GM18868 (cell line): ENCODE measurements around the gene FAM131A.
A peak's percentile ranks its signal among the peaks of the same experiment; 100 is the strongest.

Experiments
- ATAC-seq: cut with Tn5 transposase; IDR thresholded peaks from one replicate; pipeline ENCODE4 v1.9.1; 2021; ENCODE audit warnings: mild to moderate bottlenecking, moderate library complexity; ENCODE audit not compliant: unreplicated experiment

FAM131A gene

DNA sequence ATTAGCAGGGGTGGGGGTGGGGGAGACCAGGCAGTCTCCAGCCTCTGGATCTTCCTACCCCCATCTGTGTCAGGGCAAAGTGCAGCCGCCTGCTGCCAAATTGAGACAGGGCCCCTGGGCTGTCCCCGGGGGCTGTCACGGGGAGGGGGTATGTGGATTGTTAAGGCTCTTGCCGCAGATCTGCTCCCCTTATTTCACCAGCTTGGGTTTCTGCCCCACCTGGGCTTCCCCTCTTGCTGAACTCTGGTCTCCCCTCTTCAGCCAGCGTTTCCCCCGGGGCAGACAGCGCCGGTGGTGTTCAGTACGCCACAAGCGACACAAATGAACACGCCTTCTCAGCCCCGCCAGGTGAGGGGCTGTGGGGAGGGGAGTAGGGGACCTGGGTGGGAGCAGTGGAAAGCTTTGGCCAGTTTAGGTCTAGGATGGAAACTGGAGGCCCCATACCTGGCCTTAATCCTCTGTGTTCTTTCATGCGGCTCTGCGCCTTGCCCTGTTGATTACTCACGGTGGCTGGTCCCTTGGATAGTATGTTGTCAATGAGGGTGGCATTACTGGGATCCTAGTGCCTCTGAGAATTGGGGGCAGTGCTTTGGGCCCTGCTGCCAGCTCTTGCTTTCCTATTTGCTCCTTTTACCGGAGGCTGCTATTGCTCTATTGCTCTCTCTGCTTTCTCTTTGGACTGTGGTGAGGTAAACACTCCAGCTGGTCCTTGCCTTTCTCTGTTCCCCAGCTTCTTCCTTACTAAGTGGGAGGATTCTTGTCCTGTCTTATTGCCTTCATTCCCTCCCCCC is 21.3 kb upstream of the FAM131A start:
- ATAC-seq: no peak

DNA sequence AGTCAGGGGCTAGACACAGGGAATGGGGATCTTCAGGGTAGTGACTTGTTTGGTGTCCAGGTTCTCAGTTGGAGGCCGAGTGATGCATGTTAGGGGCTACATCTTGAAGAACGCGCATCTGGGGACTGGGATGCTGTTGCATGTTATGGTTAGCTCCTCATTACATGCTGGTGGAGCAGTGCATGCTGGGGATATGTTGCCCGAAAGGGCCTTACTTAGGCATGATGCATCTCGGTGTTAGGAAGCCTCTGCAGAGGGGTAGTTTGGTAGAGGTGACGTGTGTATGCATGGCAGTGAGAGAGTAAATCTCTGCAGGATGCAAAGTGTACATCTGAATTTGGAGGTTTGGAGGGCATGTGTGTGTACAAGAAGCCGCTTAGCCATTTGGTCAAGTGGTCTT is 20.6 kb upstream of the FAM131A start:
- ATAC-seq: no peak

DNA sequence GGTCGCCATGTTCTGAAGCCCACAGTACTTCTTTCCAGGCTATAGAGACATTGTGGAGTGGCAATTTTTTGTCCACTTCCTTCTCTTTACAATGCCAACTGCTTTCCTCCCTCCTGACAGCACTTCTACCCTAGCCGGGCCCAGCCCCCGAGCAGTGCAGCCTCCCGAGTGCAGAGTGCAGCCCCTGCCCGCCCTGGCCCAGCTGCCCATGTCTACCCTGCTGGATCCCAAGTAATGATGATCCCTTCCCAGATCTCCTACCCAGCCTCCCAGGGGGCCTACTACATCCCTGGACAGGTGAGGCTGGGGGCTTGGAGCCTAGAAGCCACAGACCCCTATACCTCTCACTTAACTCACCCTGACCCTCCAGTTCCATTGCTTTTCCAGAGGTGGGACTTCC is 20.2 kb upstream of the FAM131A start:
- ATAC-seq: no peak

DNA sequence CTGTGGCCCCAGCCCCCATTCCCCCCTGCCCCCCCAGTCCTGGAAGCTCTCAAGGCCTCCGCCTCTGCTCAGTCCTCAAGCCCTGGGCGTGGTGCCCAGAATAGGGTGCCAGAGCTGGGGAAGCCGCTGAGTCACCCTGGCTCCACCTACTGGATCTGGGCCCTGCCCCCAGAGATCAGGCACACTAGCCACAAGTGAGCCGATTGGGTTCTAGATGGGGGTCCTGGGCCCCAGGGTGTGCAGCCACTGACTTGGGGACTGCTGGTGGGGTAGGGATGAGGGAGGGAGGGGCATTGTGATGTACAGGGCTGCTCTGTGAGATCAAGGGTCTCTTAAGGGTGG is 17.3 kb upstream of the FAM131A start:
- no peak for ATAC-seq

DNA sequence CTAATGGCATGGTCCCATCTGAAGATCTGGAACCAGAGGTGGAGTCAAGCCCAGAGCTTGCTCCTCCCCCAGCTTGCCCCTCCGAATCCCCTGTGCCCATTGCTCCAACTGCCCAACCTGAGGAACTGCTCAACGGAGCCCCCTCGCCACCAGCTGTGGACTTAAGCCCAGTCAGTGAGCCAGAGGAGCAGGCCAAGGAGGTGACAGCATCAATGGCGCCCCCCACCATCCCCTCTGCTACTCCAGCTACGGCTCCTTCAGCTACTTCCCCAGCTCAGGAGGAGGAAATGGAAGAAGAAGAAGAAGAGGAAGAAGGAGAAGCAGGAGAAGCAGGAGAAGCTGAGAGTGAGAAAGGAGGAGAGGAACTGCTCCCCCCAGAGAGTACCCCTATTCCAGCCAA is 15.7 kb upstream of the FAM131A start:
- ATAC-seq: no peak

DNA sequence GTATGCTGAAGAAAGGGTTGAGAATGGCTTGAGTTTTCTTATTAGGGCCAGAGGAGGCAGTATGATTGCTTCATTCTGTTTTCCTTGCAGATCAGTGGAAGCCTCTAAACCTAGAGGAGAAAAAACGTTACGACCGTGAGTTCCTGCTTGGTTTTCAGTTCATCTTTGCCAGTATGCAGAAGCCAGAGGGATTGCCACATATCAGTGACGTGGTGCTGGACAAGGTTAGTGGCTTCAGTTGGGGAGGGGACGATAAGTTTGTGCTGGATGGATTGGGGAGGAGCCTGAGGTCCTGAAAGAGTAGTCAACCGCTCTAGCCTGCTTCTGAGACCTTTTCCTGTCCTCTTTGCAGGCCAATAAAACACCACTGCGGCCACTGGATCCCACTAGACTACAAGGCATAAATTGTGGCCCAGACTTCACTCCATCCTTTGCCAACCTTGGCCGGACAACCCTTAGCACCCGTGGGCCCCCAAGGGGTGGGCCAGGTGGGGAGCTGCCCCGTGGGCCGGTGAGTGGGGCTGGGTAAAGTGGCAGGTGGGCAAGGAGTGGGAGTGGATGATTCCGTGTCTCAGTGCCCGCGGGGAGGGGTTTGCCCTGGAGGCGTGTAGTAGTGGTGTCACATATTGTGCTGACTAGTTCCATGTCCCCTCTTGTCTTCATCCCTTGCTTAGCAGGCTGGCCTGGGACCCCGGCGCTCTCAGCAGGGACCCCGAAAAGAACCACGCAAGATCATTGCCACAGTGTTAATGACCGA is 14.5 kb upstream of the FAM131A start:
- no peak for ATAC-seq

DNA sequence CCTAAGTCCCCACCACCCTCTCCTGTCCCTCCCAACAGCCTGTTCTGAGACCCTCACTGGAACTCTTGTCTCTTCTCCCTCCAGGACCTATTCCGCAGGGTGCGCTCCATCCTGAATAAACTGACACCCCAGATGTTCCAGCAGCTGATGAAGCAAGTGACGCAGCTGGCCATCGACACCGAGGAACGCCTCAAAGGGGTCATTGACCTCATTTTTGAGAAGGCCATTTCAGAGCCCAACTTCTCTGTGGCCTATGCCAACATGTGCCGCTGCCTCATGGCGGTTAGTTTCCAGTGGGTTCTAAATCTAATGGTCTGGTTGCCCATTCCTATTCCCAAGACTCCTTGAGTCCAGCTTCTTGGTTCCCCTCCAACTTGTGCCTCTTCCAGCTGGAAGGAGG is 13.7 kb upstream of the FAM131A start:
- no peak for ATAC-seq

DNA sequence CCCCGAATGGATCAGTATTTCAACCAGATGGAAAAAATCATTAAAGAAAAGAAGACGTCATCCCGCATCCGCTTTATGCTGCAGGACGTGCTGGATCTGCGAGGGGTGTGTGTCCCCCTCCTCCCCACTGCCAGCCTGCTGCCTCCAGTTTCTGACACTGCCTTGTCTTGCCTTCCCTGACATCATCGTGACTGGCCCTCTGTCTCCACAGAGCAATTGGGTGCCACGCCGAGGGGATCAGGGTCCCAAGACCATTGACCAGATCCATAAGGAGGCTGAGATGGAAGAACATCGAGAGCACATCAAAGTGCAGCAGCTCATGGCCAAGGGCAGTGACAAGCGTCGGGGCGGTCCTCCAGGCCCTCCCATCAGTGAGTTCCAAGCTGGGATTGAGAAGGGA is 12.1 kb upstream of the FAM131A start:
- ATAC-seq: no peak

DNA sequence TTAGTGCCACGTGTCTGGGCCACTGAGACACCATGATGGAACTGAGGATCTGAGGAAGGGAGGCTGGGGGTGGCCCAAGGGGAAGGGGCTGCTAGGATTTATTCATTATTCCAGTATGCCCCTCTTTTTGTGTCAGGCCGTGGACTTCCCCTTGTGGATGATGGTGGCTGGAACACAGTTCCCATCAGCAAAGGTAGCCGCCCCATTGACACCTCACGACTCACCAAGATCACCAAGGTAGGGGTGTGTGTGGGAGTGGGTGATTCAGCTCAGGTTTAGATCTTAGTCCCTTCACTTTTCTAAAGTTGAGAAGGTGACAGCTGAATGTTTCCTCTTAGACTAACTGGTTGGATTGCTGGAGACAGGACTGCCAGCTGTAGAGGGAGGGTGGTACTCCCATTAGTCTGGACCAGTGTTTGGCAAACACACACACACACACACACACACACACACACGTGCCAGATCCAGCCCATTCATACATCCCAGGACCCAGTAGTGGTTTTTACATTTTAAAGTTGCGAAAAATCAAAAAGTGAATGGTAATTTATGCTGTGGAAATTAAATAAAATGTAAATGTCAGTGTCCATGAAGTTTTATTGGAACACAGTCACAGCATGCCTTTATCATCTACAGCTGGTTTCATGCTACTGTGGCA is 11.6 kb upstream of the FAM131A start:
- ATAC-seq: no peak

DNA sequence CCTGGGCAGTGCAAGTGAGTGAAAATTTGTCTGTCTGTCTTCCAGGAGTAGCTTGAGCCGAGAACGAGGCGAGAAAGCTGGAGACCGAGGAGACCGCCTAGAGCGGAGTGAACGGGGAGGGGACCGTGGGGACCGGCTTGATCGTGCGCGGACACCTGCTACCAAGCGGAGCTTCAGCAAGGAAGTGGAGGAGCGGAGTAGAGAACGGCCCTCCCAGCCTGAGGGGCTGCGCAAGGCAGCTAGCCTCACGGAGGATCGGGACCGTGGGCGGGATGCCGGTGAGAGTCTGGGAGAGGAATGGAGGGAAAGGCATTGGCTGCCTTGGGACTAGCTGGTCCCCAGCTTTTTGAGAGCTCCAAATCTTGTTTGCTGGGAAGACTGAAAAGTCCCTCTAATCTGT is 10.2 kb upstream of the FAM131A start:
- ATAC-seq: no peak

DNA sequence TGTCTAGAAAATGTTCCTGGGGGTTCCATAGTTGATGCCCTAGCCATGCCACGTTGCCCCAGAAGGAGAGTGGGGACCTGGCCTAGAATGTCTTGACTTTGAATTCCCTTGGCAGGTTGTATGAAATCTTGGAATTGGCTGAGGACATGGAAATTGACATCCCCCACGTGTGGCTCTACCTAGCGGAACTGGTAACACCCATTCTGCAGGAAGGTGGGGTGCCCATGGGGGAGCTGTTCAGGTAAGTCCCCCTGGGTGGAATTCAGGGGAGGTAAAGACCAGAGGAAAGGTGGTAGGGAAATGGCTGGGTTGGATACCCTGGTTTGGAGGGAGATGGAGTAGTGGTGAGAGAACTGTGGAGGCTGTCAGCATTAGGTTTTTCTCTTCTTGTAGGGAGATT is 8.9 kb upstream of the FAM131A start:
- no peak for ATAC-seq

DNA sequence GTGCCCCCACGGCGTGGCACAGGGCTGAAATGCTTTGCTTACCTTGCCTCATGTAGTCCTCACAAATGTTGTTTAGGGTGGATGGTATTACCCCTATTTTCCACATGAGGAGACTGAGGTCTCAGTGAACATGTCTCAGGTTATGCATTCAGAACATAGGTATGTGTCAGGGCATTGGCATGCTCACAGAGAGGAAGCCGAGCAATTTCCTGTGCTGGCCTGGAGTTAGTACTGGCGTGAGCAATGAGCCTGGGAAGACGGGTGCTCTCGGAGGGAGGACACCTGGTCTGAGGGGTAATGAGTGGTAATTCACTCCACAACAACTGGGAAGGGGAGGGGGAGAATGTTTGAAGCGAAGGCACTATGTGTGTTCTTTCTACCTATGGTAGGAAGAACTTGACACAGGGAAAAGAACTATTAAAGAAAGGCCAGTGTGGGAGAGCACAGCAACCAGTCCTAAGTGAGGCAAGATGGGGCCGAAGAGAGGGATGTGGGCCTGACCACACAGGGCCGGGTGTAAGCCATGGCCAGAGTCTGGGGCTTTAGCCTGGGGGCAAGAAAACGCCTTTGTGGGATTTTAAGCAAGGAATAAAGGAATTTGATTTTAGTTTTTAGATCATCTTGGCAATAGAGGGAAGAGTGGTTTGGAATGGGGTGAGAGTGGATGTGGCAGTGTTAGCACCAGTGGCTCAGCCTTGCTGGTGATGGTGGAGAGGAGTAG is 4.9 kb upstream of the FAM131A start:
- no peak for ATAC-seq

DNA sequence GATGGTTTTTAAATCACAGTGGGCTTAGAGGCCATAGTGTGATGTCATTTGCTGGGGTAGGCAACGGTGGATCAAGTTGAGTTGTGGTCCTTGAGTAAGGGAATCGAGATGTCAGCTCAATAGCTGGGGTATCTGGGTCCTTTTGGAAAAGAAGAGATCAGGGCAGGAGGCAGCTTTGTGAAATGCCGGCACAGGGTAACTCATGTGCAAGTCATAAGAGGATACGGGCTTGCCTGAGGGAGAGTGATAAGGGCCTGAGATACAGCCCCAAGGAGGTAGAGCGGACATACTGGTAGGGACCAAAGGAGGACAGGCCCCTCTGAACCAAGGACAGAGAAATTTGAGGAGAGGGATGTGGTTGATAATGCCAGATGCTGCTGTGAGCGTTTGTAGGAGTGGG is 4.2 kb upstream of the FAM131A start:
- ATAC-seq: no peak

DNA sequence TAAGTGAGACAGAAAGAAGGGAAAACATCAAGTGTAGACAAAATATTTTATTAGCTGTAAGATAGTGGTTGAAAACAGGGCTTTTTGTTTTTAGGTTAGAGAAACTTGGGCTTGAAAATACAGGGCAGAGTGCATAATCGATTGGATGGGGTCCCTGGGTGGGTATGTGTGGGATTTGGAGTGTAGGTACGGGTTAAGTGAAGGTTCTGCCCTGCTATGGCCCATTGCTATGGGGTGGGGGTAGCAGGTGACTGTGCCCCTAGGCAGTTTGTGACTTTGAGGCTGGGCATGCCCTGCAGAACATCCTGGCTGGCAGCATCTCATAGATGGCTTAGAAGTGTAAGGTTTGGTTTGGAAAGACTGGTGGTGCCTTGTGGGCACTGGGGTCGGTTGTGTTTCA is 3.7 kb upstream of the FAM131A start:
- no peak for ATAC-seq

DNA sequence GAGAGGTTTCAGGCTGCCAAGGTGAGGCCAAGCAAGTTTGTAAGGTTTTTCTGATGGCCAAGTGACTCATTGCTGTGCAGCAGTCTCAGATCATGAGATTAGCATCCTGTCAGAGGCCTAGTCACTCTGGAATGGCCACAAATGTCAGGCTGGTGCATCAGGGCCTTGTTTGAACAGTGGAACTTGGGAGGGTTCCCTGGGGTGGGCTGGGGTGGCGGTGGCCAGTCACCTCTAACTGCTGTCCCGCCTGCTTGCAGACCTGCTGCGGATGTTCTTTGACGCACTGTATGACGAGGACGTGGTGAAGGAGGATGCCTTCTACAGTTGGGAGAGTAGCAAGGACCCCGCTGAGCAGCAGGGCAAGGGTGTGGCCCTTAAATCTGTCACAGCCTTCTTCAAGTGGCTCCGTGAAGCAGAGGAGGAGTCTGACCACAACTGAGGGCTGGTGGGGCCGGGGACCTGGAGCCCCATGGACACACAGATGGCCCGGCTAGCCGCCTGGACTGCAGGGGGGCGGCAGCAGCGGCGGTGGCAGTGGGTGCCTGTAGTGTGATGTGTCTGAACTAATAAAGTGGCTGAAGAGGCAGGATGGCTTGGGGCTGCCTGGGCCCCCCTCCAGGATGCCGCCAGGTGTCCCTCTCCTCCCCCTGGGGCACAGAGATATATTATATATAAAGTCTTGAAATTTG is 2.8 kb upstream of the FAM131A start:
- no peak for ATAC-seq

DNA sequence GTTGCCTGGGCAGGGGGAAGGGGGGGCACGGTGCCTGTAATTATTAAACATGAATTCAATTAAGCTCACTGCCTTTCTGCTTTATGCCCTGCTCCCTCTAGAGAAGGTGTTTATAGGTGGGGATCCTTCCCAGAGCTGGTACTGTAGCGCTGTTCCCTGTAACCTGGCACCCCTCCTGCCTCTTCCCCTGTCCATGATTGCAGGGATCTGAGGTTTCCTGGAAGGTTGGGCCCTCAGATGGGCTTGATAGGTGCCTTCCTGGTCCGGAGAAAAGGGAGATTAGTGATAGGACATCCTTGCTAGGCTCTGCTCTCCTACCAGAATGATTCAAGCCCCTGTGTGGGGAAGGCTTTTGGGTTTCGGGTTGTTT is 2.1 kb upstream of the FAM131A start:
- no peak for ATAC-seq

DNA sequence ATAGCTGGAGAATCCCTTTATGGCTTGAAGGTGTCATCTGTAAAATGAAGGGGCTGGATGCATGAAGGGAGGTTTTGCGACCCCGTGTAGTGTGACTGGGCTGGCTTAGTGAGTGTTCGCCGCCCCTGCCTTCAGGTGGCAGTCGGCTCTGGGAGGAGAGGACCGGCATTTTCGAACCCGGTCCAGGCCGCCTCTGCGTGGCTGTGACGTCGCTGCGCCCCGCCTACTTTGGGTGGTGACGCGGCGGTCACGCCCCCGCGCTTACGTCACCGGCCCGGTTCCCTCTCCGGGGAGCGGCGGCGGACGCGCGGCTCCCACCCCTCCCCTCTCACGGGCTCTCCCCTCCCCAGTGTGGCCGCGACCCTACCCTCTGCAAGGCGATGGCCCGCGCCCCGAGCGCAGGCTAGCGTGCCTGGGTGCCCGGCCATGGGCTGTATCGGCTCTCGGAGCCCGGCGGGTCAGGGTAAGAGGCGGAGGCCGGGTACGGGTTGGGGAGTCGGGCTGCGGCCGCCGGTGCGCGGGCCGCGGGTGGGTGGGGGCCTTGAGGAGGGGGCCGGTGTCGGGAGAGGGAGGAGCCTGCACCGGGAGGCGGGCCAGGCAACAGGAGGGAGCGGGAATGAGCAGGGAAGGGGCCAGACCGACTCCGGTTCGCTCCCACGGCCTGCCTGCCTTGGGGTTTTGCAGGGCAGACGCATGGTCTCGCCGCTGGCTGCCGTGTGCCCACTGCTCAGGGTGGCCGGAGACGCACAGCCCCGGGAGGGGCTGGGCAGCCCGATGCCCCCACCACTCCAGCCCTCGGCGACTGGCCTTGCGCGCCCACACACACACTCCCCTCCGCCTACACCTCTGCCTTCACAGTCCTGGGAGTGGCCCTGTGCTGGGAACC is 1.5 kb upstream of the FAM131A start:
- ATAC-seq: peak; percentile 78

DNA sequence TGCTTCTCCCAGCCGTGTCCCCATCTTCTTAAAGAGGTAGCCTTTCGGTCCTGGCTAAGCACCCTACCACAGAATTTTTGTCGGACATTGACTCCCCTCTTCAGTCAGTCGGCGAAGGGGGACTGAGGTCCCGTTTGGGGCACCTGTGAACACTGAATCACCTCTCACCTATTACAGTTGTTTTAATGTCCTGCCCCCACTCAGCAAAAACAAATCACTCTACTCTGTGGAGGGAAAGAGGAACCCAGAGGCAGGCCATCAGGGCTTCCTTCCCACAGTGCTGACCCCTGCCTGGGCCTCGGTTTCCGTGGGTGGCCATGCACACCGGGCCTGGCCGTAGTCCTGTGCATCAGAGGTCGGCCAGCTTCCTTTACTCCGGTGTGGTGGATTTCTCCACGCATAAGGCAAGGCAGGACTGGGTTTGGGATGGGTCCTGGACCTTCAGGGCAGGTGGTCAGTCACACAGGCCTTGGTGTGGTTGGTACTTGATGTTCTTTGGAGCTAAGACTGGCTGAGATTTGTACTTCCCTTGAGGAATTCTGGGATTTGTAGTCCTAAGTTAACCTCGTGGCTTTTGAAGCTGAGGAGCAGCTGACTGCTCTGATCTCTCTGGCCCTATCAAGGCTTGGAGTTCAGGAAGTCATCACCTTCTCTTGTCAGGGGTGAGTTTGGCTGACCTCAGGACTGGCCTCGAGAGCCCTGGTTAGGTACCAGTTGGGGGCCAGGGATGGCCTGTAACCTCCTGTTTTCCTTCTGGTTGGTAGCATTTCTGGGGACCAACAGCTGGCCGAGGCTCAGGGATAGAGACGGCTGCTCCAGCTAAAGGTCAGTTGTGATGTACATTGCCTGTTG is 627 bp upstream of the FAM131A start:
- no peak for ATAC-seq

DNA sequence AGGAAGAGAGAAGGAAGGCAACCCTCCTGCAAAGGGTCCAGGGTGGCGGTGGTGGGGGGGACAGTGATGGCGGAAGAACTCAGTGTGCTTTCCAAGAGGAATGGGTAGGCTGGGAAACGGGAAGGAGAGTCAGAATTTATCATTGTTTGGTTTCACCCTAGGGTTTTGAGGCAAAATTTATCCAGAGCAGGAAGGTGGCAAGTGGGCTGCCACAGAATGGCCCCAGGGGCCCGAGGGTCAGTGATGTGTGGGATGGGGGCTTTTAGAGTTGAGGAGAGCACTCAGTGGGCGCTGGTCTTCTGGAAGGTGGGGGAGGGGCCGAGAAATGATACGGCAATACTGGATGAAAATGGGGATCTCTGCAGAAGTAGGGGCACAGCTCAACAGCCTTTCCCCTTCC is 581 bp downstream of the FAM131A start:
- no peak for ATAC-seq
